Neural progenitor cell (in vitro differentiated cells): ENCODE results near the gene MPP2. TPM values are rescaled to one million over a fixed set of nuclear protein-coding genes. Genes with fewer than 3 reads are reported as not detected.

Experiments used
- DNase-seq: peaks from one replicate; pipeline ENCODE4 v3.0.0-alpha.2; 2016; ENCODE audit warnings: low spot score
- H2AFZ ChIP-seq: fragments of 200-600 bp; sonication (generic); replicated peaks from 2 replicates; pipeline ENCODE4 v1.6.1; 2016; ENCODE audit warnings: antibody characterized with exemption
- H3F3A ChIP-seq: fragments of 200-600 bp; sonication (generic); 2 replicates; pipeline ENCODE4 v1.6.1; 2016; ENCODE audit warnings: antibody characterized with exemption, low read depth
- H3K27ac ChIP-seq: fragments of 200-600 bp; sonication (generic); 2 replicates; pipeline ENCODE4 v1.5.1; 2016; ENCODE audit warnings: mild to moderate bottlenecking
- H3K27me3 ChIP-seq: fragments of 200-600 bp; sonication (generic); 2 replicates; pipeline ENCODE4 v1.6.1; 2016; ENCODE audit warnings: mild to moderate bottlenecking, moderate library complexity
- H3K36me3 ChIP-seq: fragments of 200-600 bp; sonication (generic); 2 replicates; pipeline ENCODE4 v1.5.1; 2016
- H3K4me1 ChIP-seq: fragments of 200-600 bp; sonication (generic); 2 replicates; pipeline ENCODE4 v1.6.1; 2016; ENCODE audit warnings: mixed run types
- H3K4me2 ChIP-seq: fragments of 200-600 bp; sonication (generic); 2 replicates; pipeline ENCODE4 v1.6.1; 2016
- H3K4me3 ChIP-seq: fragments of 200-600 bp; sonication (generic); 2 replicates; pipeline ENCODE4 v1.5.1; 2016
- H3K79me2 ChIP-seq: fragments of 200-600 bp; sonication (generic); 2 replicates; pipeline ENCODE4 v1.6.1; 2016; ENCODE audit warnings: low read depth
- H3K9ac ChIP-seq: fragments of 200-600 bp; sonication (generic); 2 replicates; pipeline ENCODE4 v1.6.1; 2016
- H3K9me3 ChIP-seq: fragments of 200-600 bp; sonication (generic); 2 replicates; pipeline ENCODE4 v1.5.1; 2016; ENCODE audit warnings: low read depth
- H4K20me1 ChIP-seq: fragments of 200-600 bp; sonication (generic); 2 replicates; pipeline ENCODE4 v1.6.1; 2016; ENCODE audit warnings: low read depth
- H3K27ac Mint-ChIP-seq: 3 replicates; pipeline ENCODE4 v1.8.0; 2021; ENCODE audit warnings: mixed read lengths
- H3K27me3 Mint-ChIP-seq: 2 replicates; pipeline ENCODE4 v1.8.0; 2022; ENCODE audit warnings: low read depth, mild to moderate bottlenecking, inconsistent platforms, moderate library complexity, mixed read lengths; ENCODE audit not compliant: insufficient read depth
- H3K36me3 Mint-ChIP-seq: 3 replicates; pipeline ENCODE4 v1.8.0; 2021; ENCODE audit warnings: mixed read lengths
- H3K4me1 Mint-ChIP-seq: 3 replicates; pipeline ENCODE4 v1.8.0; 2021; ENCODE audit warnings: mixed read lengths
- H3K4me3 Mint-ChIP-seq: 3 replicates; pipeline ENCODE4 v1.8.0; 2021; ENCODE audit warnings: mild to moderate bottlenecking, moderate library complexity, mixed read lengths
- H3K9me3 Mint-ChIP-seq: 3 replicates; pipeline ENCODE4 v1.8.0; 2020; ENCODE audit warnings: mixed read lengths
- EZH2 ChIP-seq: fragments of 200-600 bp; sonication (generic); IDR thresholded peaks from 2 replicates; pipeline ENCODE4 v1.6.1; 2017; ENCODE audit warnings: antibody characterized with exemption, mild to moderate bottlenecking, moderate library complexity
- EZH2phosphoT487 ChIP-seq: fragments of 200-600 bp; sonication (generic); IDR thresholded peaks from 2 replicates; pipeline ENCODE4 v1.6.1; 2017; ENCODE audit warnings: antibody characterized with exemption
- total RNA-seq: library from RNA; depleted of rRNA; stranded (reverse); fragments of >200 nt; gene quantifications from 2 replicates; pipeline ENCODE4 v1.2.3, GENCODE V29; 2015; ENCODE audit warnings: low replicate concordance
- TF ChIP-seq, protein P1 (sequence below): fragments of 200-600 bp; sonication (generic); IDR thresholded peaks from 2 replicates; pipeline ENCODE4 v1.5.1; 2017; ENCODE audit warnings: antibody characterized with exemption, mild to moderate bottlenecking

The MPP2 gene
- total RNA-seq, 1 donor from 2014 or later = 7.8 TPM

DNA sequence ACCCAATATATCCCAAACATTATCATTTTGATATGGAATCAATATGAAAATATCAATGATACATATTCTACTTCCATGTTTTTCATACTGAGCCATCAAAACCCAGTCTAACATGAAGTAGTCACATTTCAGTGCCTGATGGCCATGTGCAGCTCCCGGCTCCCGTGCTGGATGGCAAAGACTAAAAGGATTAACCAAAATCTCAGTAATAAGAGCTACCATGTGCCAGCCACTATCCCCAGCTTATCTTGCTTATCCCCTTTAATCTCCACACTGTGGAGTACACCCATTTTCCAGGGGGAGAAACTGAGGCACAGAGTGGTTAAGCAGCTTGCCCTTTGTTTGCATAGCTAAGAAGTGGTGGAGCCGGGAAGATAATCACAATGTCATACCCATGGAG lies 51.2 kb downstream of the MPP2 start:
- peaks cover 10% of the 10 kb centered on the region for H3K27me3 Mint-ChIP-seq

DNA sequence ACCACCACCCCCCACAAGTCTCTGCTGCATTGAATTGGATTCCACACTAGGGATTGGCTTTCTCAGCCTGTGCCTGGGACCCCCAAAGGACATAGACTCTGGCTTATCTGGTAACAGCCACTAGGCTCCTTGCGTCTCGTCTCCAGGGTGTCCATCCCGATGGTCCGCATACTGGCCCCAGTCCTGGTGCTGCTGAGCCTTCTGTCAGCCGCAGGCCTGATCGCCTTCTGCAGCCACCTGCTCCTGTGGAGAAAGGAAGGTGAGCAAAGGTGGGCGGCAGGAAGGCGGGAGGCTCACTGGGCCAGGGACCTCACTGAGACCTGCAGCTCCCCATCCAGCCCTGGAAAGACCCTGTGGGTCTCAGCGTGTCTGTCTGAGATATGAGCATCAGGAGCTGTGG lies 52.3 kb downstream of the MPP2 start:
- no peak for DNase-seq
- H3K79me2 ChIP-seq = no peaks in the 10 kb centered on the region
- no peaks in the 10 kb centered on the region for H3K36me3 Mint-ChIP-seq
- H3K4me3 ChIP-seq = no peak overlapping the region
- TF ChIP-seq, protein P1, sequence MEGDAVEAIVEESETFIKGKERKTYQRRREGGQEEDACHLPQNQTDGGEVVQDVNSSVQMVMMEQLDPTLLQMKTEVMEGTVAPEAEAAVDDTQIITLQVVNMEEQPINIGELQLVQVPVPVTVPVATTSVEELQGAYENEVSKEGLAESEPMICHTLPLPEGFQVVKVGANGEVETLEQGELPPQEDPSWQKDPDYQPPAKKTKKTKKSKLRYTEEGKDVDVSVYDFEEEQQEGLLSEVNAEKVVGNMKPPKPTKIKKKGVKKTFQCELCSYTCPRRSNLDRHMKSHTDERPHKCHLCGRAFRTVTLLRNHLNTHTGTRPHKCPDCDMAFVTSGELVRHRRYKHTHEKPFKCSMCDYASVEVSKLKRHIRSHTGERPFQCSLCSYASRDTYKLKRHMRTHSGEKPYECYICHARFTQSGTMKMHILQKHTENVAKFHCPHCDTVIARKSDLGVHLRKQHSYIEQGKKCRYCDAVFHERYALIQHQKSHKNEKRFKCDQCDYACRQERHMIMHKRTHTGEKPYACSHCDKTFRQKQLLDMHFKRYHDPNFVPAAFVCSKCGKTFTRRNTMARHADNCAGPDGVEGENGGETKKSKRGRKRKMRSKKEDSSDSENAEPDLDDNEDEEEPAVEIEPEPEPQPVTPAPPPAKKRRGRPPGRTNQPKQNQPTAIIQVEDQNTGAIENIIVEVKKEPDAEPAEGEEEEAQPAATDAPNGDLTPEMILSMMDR = no peak
- TF ChIP-seq EZH2phosphoT487 (no peak), EZH2 (no peak)
- H3K9me3 Mint-ChIP-seq = no peaks in the 10 kb centered on the region
- no peak overlapping the region for H3K27ac ChIP-seq
- H3K27me3 ChIP-seq = no peaks in the 10 kb centered on the region
- no peak overlapping the region for H3K27ac Mint-ChIP-seq
- no peak overlapping the region for H2AFZ ChIP-seq
- no peak overlapping the region for H3K4me3 Mint-ChIP-seq
- H3K9ac ChIP-seq = no peak overlapping the region
- H3K27me3 Mint-ChIP-seq = peaks cover 7% of the 10 kb centered on the region
- H3K4me2 ChIP-seq = no peak overlapping the region
- no peaks in the 10 kb centered on the region for H3F3A ChIP-seq
- no peaks in the 10 kb centered on the region for H3K9me3 ChIP-seq
- no peaks in the 10 kb centered on the region for H4K20me1 ChIP-seq
- H3K36me3 ChIP-seq = no peaks in the 10 kb centered on the region
- H3K4me1 Mint-ChIP-seq = peaks cover 6% of the 10 kb centered on the region
- H3K4me1 ChIP-seq = no peaks in the 10 kb centered on the region

More for the DNA sequence above, 51.2 kb downstream of the MPP2 start:
- TF ChIP-seq, protein P1 = no peak
- no peak for TF ChIP-seq EZH2phosphoT487
- TF ChIP-seq EZH2 = no peak
- no peaks in the 10 kb centered on the region for H3K9me3 ChIP-seq
- DNase-seq = no peak
- no peaks in the 10 kb centered on the region for H3K36me3 ChIP-seq
- no peak overlapping the region for H2AFZ ChIP-seq
- no peak overlapping the region for H3K4me3 Mint-ChIP-seq
- no peaks in the 10 kb centered on the region for H3K36me3 Mint-ChIP-seq
- no peaks in the 10 kb centered on the region for H3F3A ChIP-seq
- no peak overlapping the region for H3K4me3 ChIP-seq
- no peaks in the 10 kb centered on the region for H3K9me3 Mint-ChIP-seq
- H3K27ac Mint-ChIP-seq = no peak overlapping the region
- H4K20me1 ChIP-seq = no peaks in the 10 kb centered on the region
- no peaks in the 10 kb centered on the region for H3K27me3 ChIP-seq
- no peak overlapping the region for H3K27ac ChIP-seq
- no peak overlapping the region for H3K4me2 ChIP-seq
- no peaks in the 10 kb centered on the region for H3K79me2 ChIP-seq
- H3K4me1 Mint-ChIP-seq = peaks cover 6% of the 10 kb centered on the region
- H3K9ac ChIP-seq = no peak overlapping the region
- no peaks in the 10 kb centered on the region for H3K4me1 ChIP-seq

DNA sequence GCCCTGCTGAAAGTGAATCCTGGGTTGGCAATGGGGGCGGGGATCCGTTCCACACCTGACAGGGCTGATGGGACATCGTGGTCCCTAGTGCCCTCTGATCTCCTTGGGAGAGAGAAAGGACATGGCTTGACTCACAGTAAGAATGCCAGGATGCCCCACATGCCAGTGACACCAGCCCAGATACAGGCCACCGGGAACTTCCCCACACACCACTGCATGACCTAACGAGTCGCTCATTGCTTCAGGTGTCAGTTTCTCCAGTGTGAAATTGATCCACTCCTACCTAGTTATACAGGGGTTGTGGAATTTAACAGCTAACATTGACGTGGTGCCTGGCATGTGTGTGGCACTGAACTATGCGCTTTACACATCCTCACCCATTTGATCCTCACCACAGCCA lies 52.8 kb downstream of the MPP2 start:
- H3K36me3 ChIP-seq = no peaks in the 10 kb centered on the region
- Mint-ChIP-seq H3K36me3 (no peaks in the 10 kb centered on the region), H3K4me1 (peaks cover 6% of the 10 kb centered on the region), H3K27me3 (peaks cover 5% of the 10 kb centered on the region), H3K9me3 (no peaks in the 10 kb centered on the region), H3K4me3 (no peak overlapping the region), H3K27ac (no peak overlapping the region)
- no peaks in the 10 kb centered on the region for H3K79me2 ChIP-seq
- H3K9ac ChIP-seq = no peak overlapping the region
- no peak overlapping the region for H3K4me2 ChIP-seq
- TF ChIP-seq EZH2 (no peak), EZH2phosphoT487 (no peak)
- TF ChIP-seq, protein P1 = no peak
- H4K20me1 ChIP-seq = no peaks in the 10 kb centered on the region
- no peak overlapping the region for H3K4me3 ChIP-seq
- H3K4me1 ChIP-seq = no peaks in the 10 kb centered on the region
- H3K9me3 ChIP-seq = no peaks in the 10 kb centered on the region
- DNase-seq = no peak
- H3K27me3 ChIP-seq = no peaks in the 10 kb centered on the region
- H2AFZ ChIP-seq = no peak overlapping the region
- H3F3A ChIP-seq = no peaks in the 10 kb centered on the region
- H3K27ac ChIP-seq = no peak overlapping the region
